Mesodermal cell (in vitro differentiated cells): ENCODE measurements around the gene SNAI3.

Experiments
- H3K27ac ChIP-seq: 2 replicates; pipeline ENCODE4 v1.7.0; 2013; ENCODE audit warnings: mild to moderate bottlenecking, low read depth, low read length, moderate library complexity; ENCODE audit not compliant: severe bottlenecking
- H3K36me3 ChIP-seq: 2 replicates; pipeline ENCODE4 v1.7.1; 2013; ENCODE audit warnings: mild to moderate bottlenecking, low read length, moderate library complexity; ENCODE audit not compliant: control insufficient read depth, insufficient read depth
- H3K4me1 ChIP-seq: one replicate; pipeline ENCODE4 v1.7.1; 2013; ENCODE audit warnings: mild to moderate bottlenecking, low read length; ENCODE audit not compliant: insufficient read depth, control insufficient read depth, poor library complexity, severe bottlenecking
- H3K4me3 ChIP-seq: 2 replicates; pipeline ENCODE4 v1.7.0; 2013; ENCODE audit warnings: low read length, control low read depth, mild to moderate bottlenecking; ENCODE audit not compliant: insufficient read depth, poor library complexity, severe bottlenecking; ENCODE audit errors: extremely low read depth
- H3K9me3 ChIP-seq: 2 replicates; pipeline ENCODE4 v1.7.1; 2013; ENCODE audit warnings: mild to moderate bottlenecking, low read length, moderate library complexity; ENCODE audit not compliant: control insufficient read depth
- WGBS, 2 experiments: methylation state at CpG; one replicate each; pipeline ENCODE4 v1.1.5; 2013; ENCODE audit warnings: missing lambda C conversion rate in 2 of 2; ENCODE audit not compliant: insufficient coverage in 2 of 2; 5-methylcytosine and 5-hydroxymethylcytosine counted together

Gene SNAI3

GRCh38 chr16:88713054-88713453 is 26.7 kb upstream of the SNAI3 start:
- Histone ChIP-seq H3K9me3 (no peaks in the 10 kb centered on the region), H3K4me3 (no peak overlapping the region), H3K36me3 (peaks cover 51% of the 10 kb centered on the region), H3K4me1 (no peaks in the 10 kb centered on the region), H3K27ac (no peak overlapping the region)
- WGBS, 2 experiments, result 82 to 93% methylated on average over 7 of the region's 15 CpGs

GRCh38 chr16:88712362-88712979 is 26.2 kb upstream of the SNAI3 start:
- H3K9me3 ChIP-seq, result no peaks in the 10 kb centered on the region
- H3K36me3 ChIP-seq, result peaks cover 47% of the 10 kb centered on the region
- peaks cover 2% of the 10 kb centered on the region for H3K4me1 ChIP-seq
- H3K4me3 ChIP-seq, result no peak overlapping the region
- WGBS, 2 experiments, result 85 to 92% methylated on average over 21 to 22 of the region's 25 CpGs
- no peak overlapping the region for H3K27ac ChIP-seq

- H3K4me3 ChIP-seq, result no peak overlapping the region
- H3K27ac ChIP-seq, result no peak overlapping the region
- H3K9me3 ChIP-seq, result no peaks in the 10 kb centered on the region
- H3K4me1 ChIP-seq, result peaks cover 5% of the 10 kb centered on the region
- peaks cover 40% of the 10 kb centered on the region for H3K36me3 ChIP-seq
- 85 to 92% methylated on average over 16 to 17 of the region's 18 CpGs for WGBS, 2 experiments
These were observed 25.5 kb upstream of the SNAI3 start for GRCh38 chr16:88711750-88712340.

- H3K36me3 ChIP-seq, result peaks cover 27% of the 10 kb centered on the region
- WGBS, 2 experiments, result 88 to 90% methylated on average over 13 to 15 of the region's 16 CpGs
These were observed 24.2 kb upstream of the SNAI3 start for GRCh38 chr16:88710556-88710955.

GRCh38 chr16:88706965-88707826 is 20.9 kb upstream of the SNAI3 start:
- no peaks in the 10 kb centered on the region for H3K9me3 ChIP-seq
- peak overlapping the region; percentile 95 for H3K4me3 ChIP-seq
- WGBS, 2 experiments, result 54 to 71% methylated on average over 10 to 11 of the region's 17 CpGs
- H3K27ac ChIP-seq, result peak overlapping the region; percentile 16
- H3K36me3 ChIP-seq, result peaks cover 18% of the 10 kb centered on the region
- H3K4me1 ChIP-seq, result peaks cover 25% of the 10 kb centered on the region

More at GRCh38 chr16:88710556-88710955, 24.2 kb upstream of the SNAI3 start:
- Histone ChIP-seq H3K4me3 (no peak overlapping the region), H3K27ac (no peak overlapping the region), H3K4me1 (peaks cover 5% of the 10 kb centered on the region), H3K9me3 (no peaks in the 10 kb centered on the region)

- 0 to 1% methylated on average over 75 to 85 of the region's 86 CpGs for WGBS, 2 experiments
- Histone ChIP-seq H3K36me3 (peaks cover 20% of the 10 kb centered on the region), H3K4me3 (peak within 1 kb of the TSS; percentile 95), H3K4me1 (peaks cover 33% of the 10 kb centered on the region), H3K27ac (peak within 1 kb of the TSS; percentile 41), H3K9me3 (no peaks in the 10 kb centered on the region)
These were observed 20.1 kb upstream of the SNAI3 start, which contains the start of the genes CTU2 and RNF166 for GRCh38 chr16:88706229-88706964. TSS of gene CTU2 (plus strand) at chr16:88706503. CDS start at chr16:88706531, 28 bp downstream. TSS of gene RNF166 (minus strand) at chr16:88706408. CDS start at chr16:88706325, 83 bp downstream.

- peaks cover 39% of the 10 kb centered on the region for H3K4me1 ChIP-seq
- peak overlapping the region; percentile 95 for H3K4me3 ChIP-seq
- WGBS, 2 experiments, result 0 to 3% methylated on average over 15 to 53 of the region's 57 CpGs
- peak overlapping the region; percentile 41 for H3K27ac ChIP-seq
- H3K9me3 ChIP-seq, result no peaks in the 10 kb centered on the region
- H3K36me3 ChIP-seq, result peaks cover 21% of the 10 kb centered on the region
These were observed 19.5 kb upstream of the SNAI3 start for GRCh38 chr16:88705801-88706228.

- Histone ChIP-seq H3K36me3 (peaks cover 23% of the 10 kb centered on the region), H3K4me3 (peak overlapping the region; percentile 95), H3K9me3 (no peaks in the 10 kb centered on the region), H3K27ac (no peak overlapping the region), H3K4me1 (peaks cover 43% of the 10 kb centered on the region)
- WGBS, 2 experiments, result 52 to 55% methylated on average over 9 of the region's 9 CpGs
These were observed 18.9 kb upstream of the SNAI3 start for GRCh38 chr16:88705076-88705684.

GRCh38 chr16:88703486-88704309 is 17.4 kb upstream of the SNAI3 start:
- no peaks in the 10 kb centered on the region for H3K9me3 ChIP-seq
- 92% methylated on average over 22 to 24 of the region's 26 CpGs for WGBS, 2 experiments
- H3K4me3 ChIP-seq, result no peak overlapping the region
- H3K27ac ChIP-seq, result no peak overlapping the region
- H3K4me1 ChIP-seq, result peaks cover 43% of the 10 kb centered on the region
- H3K36me3 ChIP-seq, result peaks cover 29% of the 10 kb centered on the region
